ENCODE results near the gene IGF1R.

IGF1R gene

DNA sequence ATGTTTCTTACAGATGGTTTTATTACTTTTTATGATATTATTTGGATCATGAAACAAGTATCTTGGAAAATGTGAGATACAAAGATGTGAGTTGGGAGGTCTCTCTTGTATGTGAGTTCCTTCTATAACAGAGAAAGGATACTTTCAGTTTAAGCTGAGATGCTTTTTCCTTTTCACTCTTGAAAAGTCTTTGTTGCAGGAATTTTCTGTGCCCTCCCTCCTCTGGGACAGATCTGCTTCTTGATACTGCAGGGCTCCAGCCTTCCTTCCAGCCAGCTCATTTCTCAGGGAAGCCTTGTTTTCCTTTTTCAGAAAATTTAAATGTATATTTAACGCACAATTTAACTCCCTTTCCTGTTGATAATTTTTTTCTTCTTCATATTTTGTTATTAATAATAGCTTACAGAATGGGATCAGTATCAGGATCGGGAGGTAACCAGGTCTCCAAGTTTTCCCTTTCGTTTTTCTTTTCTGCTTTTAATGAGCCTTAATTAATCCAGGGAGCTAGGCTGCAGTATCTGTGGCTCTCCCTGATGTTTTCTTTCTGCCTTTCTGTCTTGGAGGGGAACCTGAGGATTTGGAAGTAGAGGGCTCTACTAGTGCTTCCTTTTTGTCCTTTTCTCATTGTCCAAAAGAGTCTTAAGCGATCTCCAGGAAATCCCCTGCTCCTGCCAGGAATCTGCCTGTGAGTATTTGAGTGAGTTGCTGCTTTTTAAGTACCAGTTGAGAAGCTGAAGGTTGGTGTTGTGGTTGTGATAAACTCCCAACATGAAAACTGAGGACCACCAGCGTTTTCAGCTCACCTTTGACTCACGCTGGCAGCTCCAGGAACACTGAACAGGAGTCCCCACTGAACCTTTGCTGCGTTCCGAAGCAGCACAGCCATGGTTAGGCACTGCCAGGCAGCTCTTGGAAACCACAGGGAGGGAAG is 105.7 kb downstream of the IGF1R start:
- DNase-seq, result peak; percentile 63

DNA sequence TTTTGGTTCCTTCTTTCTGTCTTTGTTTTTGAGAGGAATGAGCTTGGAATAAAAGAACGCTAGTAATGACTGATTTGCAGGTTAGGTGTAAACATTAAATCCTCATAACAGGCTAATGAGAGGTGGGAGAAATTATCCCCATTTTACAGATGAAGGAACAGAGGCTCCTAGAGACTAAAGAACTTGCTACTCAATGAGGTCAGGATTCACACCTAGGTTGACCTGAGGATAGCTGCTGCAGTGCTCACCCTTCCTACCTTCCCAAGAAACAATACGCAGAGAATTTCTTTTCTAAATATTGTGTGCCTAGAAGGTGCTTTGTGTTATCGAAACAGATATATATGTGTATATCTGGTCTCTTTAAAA is 106.3 kb downstream of the IGF1R start:
- peak; percentile 63 for DNase-seq

DNA sequence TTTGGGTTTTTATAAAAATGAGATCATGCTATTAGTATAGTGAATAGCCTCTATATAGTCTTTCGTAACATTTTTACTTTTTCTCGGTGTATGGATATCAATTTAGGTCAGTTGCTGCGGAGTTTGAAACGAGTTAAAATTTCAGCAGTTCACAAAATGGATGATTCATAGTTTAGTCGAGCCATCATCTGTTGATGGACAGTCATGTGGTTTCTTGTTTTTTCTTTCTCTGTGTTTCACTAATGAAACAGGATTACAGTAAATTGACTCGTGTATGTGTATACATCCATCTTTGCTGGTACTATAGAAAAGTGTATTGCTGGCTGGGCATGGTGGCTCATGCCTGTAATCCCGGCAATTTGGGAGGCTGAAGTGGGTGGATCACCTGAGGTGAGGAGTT is 106.8 kb downstream of the IGF1R start:
- peak; percentile 18 for DNase-seq

DNA sequence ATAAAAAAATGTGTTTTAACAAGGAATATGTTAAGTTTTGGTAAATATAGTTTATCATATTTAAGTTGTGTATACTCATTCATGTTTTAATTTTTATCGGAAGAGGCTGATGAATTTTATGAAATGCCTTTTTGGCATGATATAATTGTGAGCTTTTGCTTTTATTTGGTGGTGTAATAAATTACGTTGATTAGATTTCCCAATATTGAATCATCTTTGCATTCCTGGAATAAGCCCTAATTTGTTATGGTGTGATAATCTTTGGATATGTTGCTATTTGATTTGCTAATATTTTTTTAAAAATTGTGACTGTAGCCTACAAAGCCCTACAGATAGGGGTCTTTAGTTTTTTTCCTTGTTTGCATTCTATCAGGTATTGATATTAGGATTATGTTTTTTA is 107.4 kb downstream of the IGF1R start:
- DNase-seq, result no peak

DNA sequence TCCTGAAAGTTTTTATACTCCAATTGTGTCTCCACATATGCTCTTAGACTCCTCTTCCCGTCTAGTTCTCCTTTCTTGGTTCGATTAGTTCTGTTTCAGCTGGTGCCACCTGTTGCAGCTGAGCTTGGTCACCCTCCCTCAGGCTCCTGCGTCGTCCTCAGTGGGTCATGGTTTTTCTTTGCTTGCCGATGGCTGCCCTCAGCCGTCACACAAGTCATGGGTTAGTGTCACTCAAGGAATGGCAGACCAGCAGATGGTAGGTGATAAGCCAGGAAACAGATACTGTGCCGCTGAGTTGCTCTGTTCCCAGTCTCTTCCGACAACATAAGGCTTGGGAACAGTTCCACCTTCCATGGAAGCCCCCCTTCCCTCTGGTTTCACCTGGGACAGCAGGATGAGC is 109.9 kb downstream of the IGF1R start:
- DNase-seq, result no peak

DNA sequence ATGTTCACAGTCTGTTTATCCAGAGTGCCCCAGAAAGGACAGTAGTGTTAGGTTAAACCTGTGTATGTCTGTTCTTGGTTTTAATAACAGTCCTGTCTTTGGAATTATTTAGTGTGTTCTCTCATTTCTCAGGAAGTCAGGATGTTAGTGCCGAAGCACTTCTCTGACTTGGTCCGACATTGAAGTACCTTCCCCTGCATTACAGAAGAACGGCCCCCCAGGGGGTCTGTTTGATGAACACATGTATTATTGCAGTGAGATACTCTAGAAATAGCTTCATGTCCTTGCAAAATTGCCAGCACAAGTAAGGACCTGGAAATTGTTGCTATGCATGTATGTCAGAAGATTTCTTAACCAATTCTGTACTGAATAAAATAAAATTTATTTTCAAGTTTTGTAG is 110.9 kb downstream of the IGF1R start:
- no peak for DNase-seq

DNA sequence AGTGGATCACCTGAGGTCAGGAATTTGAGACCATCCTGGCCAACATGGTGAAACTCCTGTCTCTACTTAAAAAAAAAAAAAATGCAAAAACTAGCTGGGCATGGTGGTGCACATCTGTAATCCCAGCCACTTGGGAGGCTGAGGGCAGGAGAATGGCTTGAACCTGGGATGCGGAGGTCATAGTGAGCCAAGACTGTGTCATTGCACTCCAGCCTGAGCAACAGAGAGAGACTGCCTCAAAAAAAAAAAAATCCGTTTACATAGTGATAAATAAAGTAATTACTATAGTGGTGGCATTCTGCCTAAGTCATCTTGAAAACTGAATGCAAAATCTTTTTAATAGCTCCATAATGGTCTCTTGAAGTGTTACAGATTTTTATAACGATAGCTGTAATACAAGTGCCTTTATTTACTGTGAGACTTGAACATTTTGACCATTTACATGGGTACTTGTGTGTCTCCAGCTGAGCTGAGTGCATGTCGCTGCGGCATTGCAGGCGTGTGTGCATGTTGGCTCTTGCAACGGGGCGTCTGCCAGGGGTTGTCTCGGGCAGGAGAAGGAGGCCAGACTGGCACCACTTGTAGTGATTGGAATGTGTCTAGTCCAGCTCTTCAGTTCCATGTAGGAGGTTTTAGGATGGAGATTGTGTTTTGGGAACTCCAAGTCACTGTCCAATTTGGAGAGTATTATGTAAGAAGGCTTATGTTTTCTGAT is 111.9 kb downstream of the IGF1R start:
- DNase-seq, result no peak

DNA sequence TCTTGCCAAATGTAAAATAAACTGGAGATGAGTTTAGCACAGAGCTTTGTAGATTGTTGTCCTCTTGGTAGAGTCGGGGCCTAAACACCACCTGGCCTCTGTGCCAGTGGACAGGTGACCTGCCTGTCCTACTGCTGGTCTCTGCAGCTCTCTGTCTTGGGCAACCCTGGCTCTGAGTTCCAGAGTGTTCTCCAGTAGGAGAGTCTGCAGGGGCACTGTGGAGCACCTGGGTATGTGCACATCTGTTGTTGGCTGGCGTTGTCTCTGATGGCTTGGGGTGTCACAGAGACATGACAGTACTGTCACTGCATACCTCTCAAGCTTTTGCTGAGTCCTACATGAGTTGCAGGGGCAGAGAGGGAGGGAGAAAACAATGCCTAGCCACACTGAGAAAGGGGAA is 112.6 kb downstream of the IGF1R start:
- DNase-seq, result no peak

DNA sequence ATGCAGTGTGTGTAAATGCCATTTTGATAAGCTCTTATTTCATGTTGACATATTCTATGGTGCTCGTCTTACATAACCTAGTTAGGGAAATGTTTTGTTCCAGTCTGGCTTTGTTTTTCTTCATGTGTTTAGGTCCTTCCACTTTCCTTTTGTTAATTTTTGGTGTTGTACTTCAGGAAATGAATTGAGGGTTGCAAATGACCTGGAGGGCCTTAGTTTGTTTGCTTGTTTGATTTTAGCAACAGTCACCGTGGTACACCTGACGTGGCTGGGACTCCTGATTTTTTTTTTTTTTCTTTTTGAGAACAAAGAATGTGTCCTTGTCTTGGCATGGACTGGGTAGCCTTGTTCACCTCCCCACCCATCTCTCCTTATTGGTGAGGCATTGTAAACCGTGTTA is 114.8 kb downstream of the IGF1R start:
- no peak for DNase-seq

DNA sequence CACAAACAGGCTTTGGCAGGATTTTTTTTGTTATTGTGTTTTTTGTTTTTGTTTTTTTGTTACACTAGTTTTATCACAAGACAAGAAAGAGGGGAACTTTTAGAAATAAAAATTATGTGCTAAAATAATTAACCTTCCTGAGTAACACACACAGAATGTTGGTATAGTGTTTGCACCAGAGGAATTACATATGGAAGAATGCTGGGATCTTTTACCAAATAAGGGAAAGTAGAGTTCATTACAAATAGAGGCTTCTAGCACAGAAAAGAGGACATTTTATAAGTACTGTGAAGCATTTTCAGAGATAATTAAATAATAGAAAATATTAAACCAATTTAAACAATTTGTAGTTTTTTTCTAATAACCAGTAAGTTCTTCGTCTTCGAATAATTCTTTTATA is 116.0 kb downstream of the IGF1R start:
- peak; percentile 8 for DNase-seq

DNA sequence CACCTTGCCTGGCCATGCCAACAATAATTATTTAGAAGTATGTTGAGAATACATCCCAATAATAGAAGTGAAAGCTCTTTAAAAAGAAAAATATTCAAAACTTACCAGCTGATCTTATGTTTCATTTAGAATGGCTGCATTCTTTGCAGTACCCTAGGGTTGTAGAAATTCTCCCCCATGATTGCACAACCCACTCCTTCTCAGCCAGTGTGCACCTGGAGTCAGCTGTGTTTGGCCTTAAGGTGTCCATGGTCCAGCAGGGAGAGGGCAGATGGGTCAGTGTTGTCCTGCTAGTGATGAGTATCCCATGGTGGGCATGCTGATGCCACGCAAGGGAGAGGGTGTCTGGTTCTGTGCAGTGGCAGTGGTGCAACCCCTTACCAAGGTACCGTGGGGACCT is 117.3 kb downstream of the IGF1R start:
- no peak for DNase-seq

DNA sequence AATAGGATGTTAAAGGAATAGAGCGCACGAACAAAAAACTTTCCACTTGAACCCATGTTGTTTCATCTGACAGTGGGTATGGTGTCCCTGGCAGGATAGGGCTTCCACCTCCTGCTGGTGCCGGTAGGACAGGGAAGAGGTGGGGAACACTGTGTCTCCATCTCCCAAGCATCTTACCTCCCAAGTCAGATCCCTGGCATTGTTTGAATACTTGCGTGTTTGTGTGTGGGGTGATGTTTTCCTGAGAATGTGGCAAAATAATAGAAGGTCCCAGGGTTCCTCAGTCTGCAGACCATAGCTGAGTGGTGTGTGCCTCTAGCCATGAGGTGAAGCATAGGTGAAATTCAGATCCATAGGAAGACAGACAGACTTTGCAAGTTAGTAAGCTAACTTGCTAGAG is 119.4 kb downstream of the IGF1R start:
- DNase-seq, result no peak

DNA sequence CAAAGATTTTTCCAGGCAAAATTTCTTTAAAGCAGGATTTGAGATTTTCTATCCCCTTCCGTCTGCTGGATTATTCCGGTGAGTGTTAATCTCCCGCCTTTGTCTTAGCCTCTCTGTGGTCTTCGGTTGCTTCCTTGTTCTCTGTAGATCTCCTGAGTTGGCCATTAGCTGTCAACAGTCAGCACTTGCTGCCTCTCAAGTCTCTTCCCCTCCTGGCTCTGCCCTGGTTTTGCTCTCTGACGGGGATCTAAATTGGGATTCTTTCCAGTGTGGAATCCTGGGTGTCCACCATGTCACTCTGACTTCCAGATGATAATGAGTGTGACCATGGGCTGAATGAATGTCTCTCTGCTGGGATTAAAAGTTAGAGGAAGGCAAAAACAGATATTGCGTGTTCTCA is 121.5 kb downstream of the IGF1R start:
- DNase-seq, result no peak

DNA sequence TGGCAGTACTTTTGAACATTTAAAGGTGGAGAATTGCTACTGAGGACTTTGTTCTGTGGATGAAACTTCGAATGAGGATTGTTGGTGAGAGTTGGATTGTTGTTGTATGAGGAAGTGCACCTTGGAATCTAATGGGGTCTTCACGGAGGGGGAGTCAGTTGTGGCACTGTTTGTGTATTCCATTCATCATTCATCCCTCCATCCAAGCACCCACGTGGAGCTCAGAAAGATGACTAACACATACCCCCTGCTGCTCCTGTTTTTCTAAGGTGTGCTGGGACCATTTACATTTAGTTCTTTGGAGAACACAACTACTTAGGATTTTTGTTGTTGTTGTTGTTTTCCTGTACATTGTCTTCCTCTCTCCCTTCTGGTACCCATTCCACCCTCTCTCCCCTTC is 122.6 kb downstream of the IGF1R start:
- DNase-seq, result no peak

DNA sequence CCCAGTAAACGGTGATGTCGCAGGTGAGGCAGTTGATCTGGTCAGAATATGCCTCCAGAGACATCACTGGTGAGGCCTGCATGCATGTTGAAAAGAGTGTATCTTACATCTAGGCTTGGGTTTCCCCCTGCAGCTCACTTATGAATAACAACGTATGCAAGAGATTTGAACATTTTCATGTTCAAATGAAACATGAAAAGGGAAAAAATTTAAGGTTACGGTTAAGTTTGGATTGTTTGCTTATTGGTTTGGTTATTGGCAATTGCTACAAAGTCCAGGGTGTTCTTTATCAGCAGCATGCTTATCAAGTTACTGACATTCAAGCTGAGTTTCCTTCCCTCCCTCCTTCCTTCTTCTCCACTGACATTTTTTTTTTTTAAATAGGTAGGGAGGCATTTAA is 123.2 kb downstream of the IGF1R start:
- no peak for DNase-seq

DNA sequence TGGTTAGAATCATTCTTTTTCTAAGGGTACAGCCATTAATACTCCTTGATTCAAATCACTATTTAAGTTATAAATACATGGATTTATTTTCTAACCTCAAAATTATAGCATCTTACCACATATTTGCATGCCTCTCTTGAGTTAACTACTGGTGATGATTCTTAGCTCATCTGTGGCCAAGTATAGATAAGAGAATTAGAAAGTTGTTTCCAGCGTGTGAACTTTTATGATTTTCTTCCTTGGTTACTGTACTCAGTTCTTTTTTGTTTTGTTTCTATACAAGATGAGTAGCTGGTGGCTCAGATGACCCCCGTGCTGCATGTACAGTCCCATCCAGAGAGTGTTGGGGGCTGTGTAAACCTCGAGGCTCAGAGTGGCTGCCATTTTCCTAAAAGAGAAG is 124.6 kb downstream of the IGF1R start:
- DNase-seq, result no peak

DNA sequence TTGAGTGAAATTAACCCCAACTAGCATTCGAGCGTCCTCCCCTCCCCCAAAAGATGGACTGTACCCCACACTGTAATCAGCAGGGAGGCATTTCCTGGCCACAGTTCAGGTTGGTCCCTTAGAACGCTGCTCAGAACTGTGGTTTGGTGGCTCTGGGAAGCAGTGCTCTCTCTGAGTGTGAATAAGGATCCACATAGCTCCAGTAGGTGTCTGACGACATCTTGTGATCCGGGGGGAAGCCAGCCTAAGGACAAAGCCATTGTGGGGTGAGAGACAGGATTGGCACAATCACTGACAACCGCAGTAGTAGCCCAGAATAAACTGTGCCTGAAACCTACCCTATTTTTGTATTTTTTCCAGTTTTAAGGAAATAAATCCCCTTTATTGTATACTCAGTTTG is 125.3 kb downstream of the IGF1R start:
- DNase-seq, result no peak

DNA sequence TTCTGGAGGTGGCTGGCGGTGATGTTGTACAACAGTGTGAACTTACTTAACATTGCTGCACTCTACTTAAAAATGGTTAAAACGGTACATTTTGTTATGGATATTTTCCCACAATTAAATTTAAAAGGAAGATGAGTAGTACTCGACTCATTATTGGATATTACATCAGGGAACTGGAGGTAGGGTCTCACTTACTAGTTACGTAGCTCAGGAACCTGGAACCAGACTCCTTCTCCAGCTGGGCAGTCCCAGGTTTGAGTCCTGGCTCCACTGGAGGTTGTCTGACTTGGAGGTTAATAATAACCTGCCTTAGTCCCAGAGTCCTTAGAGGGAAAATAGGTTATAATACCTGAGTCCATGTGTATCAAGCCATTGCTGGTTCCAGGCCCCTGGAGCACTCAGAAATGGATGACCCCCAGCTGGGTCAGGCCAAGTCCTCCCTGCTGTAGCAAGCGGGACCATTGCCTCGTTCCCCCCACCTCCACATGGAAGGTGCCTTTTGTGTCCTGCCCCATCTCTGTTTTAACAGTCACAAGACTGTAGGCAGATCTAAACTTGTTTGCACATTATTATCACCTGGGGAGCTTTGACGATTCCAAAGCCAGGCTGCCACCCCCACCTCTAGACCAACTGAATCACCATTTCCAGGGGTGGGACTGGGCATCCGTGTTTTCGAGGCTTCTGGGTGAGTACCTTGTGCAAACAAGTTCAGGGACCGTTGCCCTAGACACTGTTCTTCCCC is 126.6 kb downstream of the IGF1R start:
- DNase-seq, result no peak

DNA sequence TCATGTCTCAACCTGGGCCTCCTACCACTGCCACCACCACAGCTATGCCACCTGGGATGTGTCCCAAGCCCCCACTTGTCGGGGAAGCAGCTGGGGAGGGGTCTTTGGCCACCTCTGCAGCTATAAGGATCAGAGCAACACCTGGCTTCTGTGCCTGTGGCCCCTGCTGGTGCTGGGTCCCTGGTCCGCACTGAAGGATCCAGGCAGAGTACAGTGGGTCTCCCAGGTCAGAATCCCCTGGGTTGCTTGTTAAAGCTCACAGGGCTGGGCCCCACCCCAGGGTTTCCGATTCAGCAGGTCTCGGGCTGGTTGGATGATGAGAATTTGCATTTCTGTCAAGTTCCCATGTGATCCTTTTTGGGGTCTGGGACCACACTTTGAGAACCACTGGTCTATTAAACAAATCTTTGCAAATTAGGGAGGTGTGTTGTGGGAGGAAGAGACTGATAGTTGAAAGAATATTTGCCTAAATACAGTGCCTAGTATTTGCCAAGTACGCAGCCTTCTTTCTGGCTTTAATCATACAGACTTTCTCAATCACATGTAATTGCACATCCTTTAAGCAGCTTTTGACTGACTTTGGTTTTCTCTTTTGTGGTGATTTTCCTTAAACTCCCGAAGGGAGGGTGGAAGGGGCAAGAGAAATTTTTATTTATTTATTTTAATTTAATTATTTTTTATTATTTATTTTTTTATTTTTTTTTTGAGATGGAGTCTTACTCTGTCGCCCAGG is 127.3 kb downstream of the IGF1R start:
- DNase-seq, result no peak

DNA sequence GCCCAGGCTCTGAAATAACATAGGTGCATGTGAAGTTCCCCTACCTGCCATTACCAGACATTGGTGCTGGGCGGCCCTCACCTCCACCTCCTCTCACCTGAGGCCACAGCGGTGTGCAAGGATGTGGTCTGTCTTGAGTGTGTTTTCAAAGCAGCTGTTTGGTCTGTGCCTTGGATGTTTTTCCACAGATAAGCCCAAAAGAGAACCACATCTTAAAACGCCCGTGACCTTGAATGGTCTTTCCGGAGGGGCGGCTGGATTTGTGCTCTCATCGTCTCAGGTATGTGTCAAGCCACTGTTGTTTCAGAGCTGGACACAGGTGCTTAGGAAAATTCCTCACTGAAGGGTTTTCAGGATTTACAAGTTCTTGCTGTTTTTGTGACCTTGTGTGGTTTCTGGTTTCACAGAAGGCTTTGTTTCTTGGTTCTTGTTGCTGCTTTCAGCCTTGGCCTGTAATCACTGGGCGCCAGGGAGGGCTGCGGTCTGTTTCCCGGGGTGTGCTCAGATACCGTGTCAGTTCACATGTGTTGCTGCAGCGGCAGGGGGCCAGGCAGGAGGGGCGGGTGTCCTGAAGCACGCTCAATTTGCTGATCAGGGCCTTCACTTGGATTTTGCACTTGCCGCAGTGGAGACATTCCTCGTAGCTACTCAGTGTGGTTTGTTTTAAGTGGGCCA is 128.4 kb downstream of the IGF1R start:
- DNase-seq, result peak; percentile 94

DNA sequence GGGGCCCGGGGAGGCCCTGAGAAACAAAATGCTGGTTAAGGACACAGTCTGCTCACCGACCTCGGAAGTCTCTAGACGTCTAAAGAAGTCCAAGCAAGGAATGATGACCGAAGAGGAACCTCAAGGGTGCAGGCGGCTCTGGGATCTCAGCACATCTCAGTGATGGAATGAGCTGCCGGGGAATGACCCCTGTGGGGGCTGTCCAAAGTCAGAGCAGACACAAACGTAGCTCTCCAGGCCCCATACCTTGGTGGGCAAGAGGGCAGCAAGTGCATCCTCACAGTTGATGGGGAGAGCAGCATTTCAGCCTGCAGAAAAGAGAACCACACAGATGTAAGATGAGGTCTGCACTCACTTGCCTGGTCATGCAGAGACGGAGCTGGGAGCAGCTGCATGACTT is 129.1 kb downstream of the IGF1R start:
- DNase-seq, result no peak

DNA sequence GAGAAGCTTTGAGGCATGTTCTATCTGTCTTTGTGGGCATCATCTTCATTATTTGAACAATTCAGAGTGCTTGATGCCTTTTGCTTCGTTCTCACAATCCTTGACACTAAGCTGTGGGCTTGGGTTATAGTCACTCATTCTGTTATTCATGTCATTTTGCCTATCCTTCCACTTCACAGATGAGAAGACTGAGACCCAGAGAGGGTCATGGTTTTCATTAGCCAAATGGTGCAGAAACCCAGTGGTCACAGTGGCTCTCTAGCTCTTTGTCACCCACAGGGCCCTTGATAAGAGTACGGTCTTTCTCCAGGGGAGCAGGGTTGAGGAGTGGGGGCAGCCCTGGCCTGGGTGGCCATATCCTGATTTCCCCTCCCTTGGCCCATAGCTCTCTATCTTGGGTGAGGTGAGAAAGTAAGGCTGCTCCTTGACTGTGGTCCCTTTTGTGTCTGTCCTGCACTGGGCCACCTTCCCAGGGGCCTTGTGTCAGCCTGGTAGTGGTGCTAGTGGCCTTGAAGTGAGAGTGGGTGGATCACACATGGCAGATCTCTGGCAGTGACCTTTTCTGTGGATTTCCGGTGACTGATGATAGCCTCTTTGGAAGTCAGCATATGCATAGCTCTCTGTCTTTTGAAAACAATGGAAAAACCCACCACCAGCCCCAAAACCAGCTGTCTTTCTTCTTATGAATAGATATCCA is 130.1 kb downstream of the IGF1R start:
- DNase-seq, result no peak
